OCI-LY1 (cell line): ENCODE data around the gene KIFC3.

Experiments used
- H2AFZ ChIP-seq: fragments of 200-600 bp; sonication (generic), shearing (Covaris generic); 2 replicates; pipeline ENCODE4 v1.6.0; 2014; ENCODE audit warnings: antibody characterized with exemption, mild to moderate bottlenecking, low read length
- H3F3A ChIP-seq: fragments of 200-600 bp; sonication (generic), shearing (Covaris generic); 2 replicates; pipeline ENCODE4 v1.6.0; 2014; ENCODE audit warnings: mild to moderate bottlenecking, antibody characterized with exemption, low read length, moderate library complexity; ENCODE audit not compliant: insufficient read depth
- H3K27ac ChIP-seq: fragments of 200-600 bp; sonication (generic); 2 replicates; pipeline ENCODE4 v1.5.1; 2014; ENCODE audit warnings: low read length, mixed run types, mild to moderate bottlenecking, low read depth; ENCODE audit not compliant: poor library complexity, severe bottlenecking
- H3K27me3 ChIP-seq: fragments of 200-600 bp; sonication (generic); 2 replicates; pipeline ENCODE4 v1.6.0; 2014; ENCODE audit warnings: antibody characterized with exemption, mild to moderate bottlenecking, low read length, moderate library complexity; ENCODE audit not compliant: insufficient read depth
- H3K36me3 ChIP-seq: fragments of 200-600 bp; sonication (generic); 2 replicates; pipeline ENCODE4 v1.6.1; 2014; ENCODE audit warnings: mild to moderate bottlenecking, antibody characterized with exemption, low read length, moderate library complexity, mixed read lengths; ENCODE audit not compliant: insufficient read depth
- H3K4me1 ChIP-seq: fragments of 200-600 bp; sonication (generic); 2 replicates; pipeline ENCODE4 v1.5.1; 2014; ENCODE audit warnings: mild to moderate bottlenecking, low read length, moderate library complexity; ENCODE audit not compliant: insufficient read depth, severe bottlenecking
- H3K4me2 ChIP-seq: fragments of 200-600 bp; sonication (generic), shearing (Covaris generic); 2 replicates; pipeline ENCODE4 v1.6.1; 2014; ENCODE audit warnings: low read length
- H3K4me3 ChIP-seq: fragments of 200-600 bp; sonication (generic); 2 replicates; pipeline ENCODE4 v1.5.1; 2014; ENCODE audit warnings: low read length, low read depth, mild to moderate bottlenecking, mixed read lengths; ENCODE audit not compliant: poor library complexity, severe bottlenecking
- H3K79me2 ChIP-seq: fragments of 200-600 bp; shearing (Covaris generic); 2 replicates; pipeline ENCODE4 v1.6.1; 2016; ENCODE audit warnings: mixed run types, low read length, mixed read lengths; ENCODE audit not compliant: insufficient read depth
- H3K9ac ChIP-seq: fragments of 200-600 bp; sonication (generic), shearing (Covaris generic); 2 replicates; pipeline ENCODE4 v1.6.1; 2014; ENCODE audit warnings: mild to moderate bottlenecking, low read length, mixed read lengths
- H3K9me2 ChIP-seq: fragments of 200-600 bp; sonication (generic), shearing (Covaris generic); 2 replicates; pipeline ENCODE4 v1.6.1; 2014; ENCODE audit warnings: low read depth, mild to moderate bottlenecking, low read length, mixed read lengths
- H3K9me3 ChIP-seq: fragments of 200-600 bp; shearing (Covaris generic); 2 replicates; pipeline ENCODE4 v1.6.1; 2014; ENCODE audit warnings: low read length, mixed read lengths
- H4K20me1 ChIP-seq: fragments of 200-600 bp; sonication (generic), shearing (Covaris generic); 2 replicates; pipeline ENCODE4 v1.6.0; 2016; ENCODE audit warnings: mild to moderate bottlenecking, low read length; ENCODE audit not compliant: insufficient read depth
- CTCF ChIP-seq: fragments of 200-600 bp; sonication (generic), shearing (Covaris generic); IDR thresholded peaks from 2 replicates; pipeline ENCODE4 v1.5.1; 2017; ENCODE audit warnings: mild to moderate bottlenecking, antibody characterized with exemption, low read length, moderate library complexity, mixed read lengths
- EZH2 ChIP-seq: fragments of 200-600 bp; sonication (generic), shearing (Covaris generic); IDR thresholded peaks from 2 replicates; pipeline ENCODE4 v1.8.0; 2017; ENCODE audit warnings: borderline replicate concordance, mixed run types, mild to moderate bottlenecking, antibody characterized with exemption, low read length, moderate library complexity, mixed read lengths

Gene KIFC3

GRCh38 chr16:57773655-57774295 lies 28.5 kb downstream of the KIFC3 start:
- Histone ChIP-seq H3K9me3 (no peaks in the 10 kb centered on the region), H3K4me3 (no peak overlapping the region), H3K27me3 (peaks cover 8% of the 10 kb centered on the region; the same call in 1 of the 2 replicates), H4K20me1 (no peaks in the 10 kb centered on the region), H3K79me2 (no peaks in the 10 kb centered on the region), H3K4me2 (no peak overlapping the region), H3K4me1 (no peaks in the 10 kb centered on the region), H3K27ac (no peak overlapping the region), H3K36me3 (no peaks in the 10 kb centered on the region), H3K9ac (no peak overlapping the region), H3F3A (no peaks in the 10 kb centered on the region), H3K9me2 (no peaks in the 10 kb centered on the region), H2AFZ (no peak overlapping the region)
- TF ChIP-seq CTCF (no peak), EZH2 (no peak)

- no peaks in the 10 kb centered on the region for H4K20me1 ChIP-seq
- TF ChIP-seq EZH2 (no peak), CTCF (no peak)
These were observed 29.3 kb downstream of the KIFC3 start for GRCh38 chr16:57773019-57773418.

GRCh38 chr16:57771141-57771785 lies 31.0 kb downstream of the KIFC3 start:
- H3F3A ChIP-seq: no peaks in the 10 kb centered on the region
- H2AFZ ChIP-seq: no peak overlapping the region
- no peak overlapping the region for H3K27ac ChIP-seq
- no peaks in the 10 kb centered on the region for H3K9me2 ChIP-seq
- peaks cover 8% of the 10 kb centered on the region; the same call in 1 of the 2 replicates for H3K27me3 ChIP-seq
- no peaks in the 10 kb centered on the region for H3K36me3 ChIP-seq
- no peak overlapping the region for H3K4me2 ChIP-seq
- no peak for TF ChIP-seq CTCF
- no peaks in the 10 kb centered on the region for H4K20me1 ChIP-seq
- no peaks in the 10 kb centered on the region for H3K9me3 ChIP-seq
- H3K4me1 ChIP-seq: no peaks in the 10 kb centered on the region
- no peaks in the 10 kb centered on the region for H3K79me2 ChIP-seq
- H3K4me3 ChIP-seq: no peak overlapping the region
- H3K9ac ChIP-seq: no peak overlapping the region

More at GRCh38 chr16:57773019-57773418, 29.3 kb downstream of the KIFC3 start:
- H3K9ac ChIP-seq: no peak overlapping the region
- H3K79me2 ChIP-seq: no peaks in the 10 kb centered on the region
- no peak overlapping the region for H3K4me2 ChIP-seq
- no peaks in the 10 kb centered on the region for H3K36me3 ChIP-seq
- no peak overlapping the region for H3K27ac ChIP-seq
- H3K4me3 ChIP-seq: no peak overlapping the region
- H3K27me3 ChIP-seq: peaks cover 8% of the 10 kb centered on the region; the same call in 1 of the 2 replicates
- no peaks in the 10 kb centered on the region for H3K9me2 ChIP-seq
- H2AFZ ChIP-seq: no peak overlapping the region
- H3K4me1 ChIP-seq: no peaks in the 10 kb centered on the region
- no peaks in the 10 kb centered on the region for H3F3A ChIP-seq
- H3K9me3 ChIP-seq: no peaks in the 10 kb centered on the region
